G401 (cell line): ENCODE data around the gene CP. TPM values are rescaled to one million over a fixed set of nuclear protein-coding genes. Genes with fewer than 3 reads are reported as not detected.
"Not testable (repeated sequence)": the region's sequence is repeated elsewhere in the genome, so short reads cannot be mapped to it uniquely, and the experiment has no call there.

Experiments
- DNase-seq: peaks from one replicate; pipeline ENCODE4 v3.0.0-alpha.2; 2015; ENCODE audit warnings: low spot score
- in situ Hi-C: cut with HindIII; loops from 2 replicates; pipeline ENCODE4 v1.10.0; 2016; ENCODE audit warnings: low sequenced_read_pairs, mixed read lengths
- total RNA-seq: library from RNA; depleted of rRNA; stranded (reverse); fragments of >200 nt; shearing (Covaris generic); gene quantifications from 2 replicates; pipeline ENCODE4 v1.2.3, GENCODE V29; 2014

The CP gene
- total RNA-seq, 1 experiment from 2014 or later: 119 TPM

DNA sequence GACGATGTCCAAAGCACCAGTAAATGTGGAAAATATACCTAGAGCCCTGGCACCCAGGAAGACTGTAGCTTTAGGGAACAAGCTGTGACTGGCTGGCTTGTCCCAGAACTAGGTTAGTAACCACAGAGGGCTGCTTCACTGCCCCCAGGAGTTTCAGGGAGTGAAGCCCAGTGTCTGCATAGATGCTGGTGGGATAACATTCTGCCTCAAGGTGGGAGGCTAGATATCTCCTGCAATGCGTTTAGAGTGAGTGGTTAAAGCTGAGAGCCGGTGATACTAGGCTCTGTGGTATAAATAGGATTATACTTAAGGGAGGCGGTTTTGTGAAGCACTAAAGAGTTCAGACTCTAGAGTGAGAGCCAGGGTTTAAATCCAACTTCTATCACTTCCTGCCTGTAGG, 11.7 kb upstream of the CP start:
- in situ Hi-C loops: no loop called here
- DNase-seq: no peak

DNA sequence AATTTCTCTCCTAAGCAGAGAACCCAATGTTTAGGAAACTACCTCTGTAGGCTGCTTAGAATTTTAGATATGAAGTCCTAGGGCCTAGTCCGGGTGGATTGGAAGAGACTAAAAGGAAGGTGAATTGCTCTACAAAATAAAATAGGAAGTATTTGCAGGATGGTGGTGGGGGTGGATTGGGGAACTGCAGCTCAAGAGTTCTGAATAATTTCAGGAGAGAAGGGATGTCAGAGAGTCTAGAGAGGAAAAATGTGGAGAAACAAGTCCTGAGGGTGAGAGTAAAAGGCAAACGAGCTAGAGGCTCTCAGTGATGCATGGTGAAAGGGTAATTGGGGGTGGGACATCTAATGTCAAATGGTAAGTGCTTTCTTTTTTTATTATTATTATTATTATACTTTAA, 10.2 kb upstream of the CP start:
- in situ Hi-C loops: no loop called here
- no peak for DNase-seq

DNA sequence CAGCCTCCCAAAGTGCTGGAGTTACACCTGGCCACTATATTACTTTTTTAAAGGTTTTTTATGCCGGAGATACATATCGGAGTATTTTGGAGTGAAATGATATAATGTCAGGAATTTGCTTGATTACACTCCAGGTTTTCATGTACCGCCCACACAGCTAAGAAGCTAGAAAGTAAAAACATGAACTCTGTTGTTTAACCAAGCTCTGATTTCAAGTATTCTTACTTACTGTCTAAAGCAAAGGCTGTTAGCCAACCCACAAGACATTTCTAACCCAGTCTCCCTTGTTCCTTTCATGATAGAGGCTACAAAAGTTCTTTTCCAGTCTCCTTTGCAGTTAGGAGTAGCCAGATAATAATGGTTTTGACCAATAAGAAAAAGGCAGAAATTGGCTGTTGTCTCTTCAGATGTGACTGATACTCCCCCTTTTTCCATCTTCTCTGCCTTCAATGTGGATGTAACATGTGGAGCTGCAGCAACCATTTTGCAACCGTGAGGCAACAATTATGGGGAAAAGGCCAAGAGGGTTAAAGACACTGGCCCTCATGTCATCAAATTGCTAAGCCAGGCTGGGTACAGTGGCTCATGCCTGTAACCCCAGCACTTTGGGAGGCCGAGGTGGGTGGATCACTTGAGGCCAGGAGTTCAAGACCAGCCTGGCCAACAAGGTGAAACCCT, 6.1 kb upstream of the CP start:
- in situ Hi-C loops: no loop called here
- no peak for DNase-seq

DNA sequence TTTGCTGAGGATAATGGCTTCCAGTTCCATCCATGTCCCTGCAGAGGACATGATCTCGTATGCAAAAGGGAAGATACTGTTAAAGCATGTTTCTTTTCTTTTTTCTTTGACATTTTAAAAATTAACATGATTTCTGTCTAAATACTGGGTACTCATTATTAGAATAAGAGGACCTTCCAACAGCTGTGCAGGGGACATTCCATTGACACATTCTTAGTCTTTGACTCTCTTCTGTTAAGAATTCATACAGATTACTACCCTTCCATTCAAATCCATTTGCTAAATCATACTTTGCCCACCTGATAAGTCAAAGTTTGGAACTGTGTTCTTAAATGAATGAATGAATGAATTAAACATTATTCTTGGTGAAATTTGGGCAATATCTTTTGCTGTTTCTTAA, 5.1 kb upstream of the CP start:
- in situ Hi-C loops: no loop called here
- DNase-seq: no peak

DNA sequence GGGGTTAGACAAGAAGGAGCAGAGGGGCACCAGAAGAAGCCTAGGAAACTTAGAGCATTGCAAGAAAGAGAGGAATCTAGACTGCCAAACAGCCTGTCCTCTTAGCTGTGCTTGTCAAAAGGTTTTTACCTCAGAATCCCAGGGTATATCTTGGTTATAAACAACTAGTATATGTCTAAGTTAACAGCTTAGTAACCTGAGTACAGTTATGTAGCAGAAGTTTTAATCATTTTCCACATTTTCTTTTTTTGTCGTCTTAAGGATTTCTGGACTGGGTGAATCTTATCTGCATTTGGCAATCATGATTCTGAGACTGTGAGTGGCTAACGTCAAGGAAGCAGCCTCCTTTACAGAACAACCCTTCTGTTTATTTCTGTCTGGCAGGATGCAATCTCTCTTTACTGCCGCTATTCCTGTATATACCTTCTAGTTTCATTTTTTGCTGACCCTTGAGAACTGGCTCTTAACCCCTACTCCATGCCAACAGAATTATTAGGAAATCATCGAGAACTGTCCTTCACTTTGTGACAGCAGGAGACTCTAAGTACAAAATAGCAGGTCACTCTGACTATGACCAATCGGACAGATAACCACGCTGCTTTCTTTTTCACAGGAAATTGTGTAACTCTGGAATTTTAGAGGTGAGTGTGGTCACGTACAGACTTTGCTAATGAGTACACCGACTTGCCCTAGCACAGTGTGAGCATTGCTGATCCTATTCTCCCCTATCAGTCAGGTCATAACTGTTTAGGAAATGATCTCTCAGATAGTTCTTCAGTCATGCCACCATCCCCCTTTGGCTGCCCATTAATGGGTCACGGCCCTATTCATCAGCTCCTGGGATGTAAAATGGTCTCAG, 3.3 kb upstream of the CP start:
- peak; percentile 73 for DNase-seq
- in situ Hi-C loops: no loop called here

DNA sequence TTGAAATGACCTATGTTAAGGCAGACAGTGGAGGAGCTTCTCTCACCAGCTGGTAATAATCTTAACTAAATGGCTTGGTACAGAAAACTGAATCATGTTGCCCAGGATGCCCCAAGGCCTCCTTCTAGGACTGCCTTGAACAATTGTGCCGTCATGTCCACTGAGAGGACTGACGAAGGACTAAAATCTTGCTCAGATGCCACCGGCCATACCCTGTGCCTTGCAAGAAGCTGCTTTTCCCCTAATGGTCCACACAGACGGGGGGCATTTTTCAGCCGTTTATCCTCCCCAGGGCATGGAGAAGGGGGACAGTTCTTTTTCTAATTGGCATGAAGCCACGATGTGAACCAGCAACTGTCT, 1.8 kb upstream of the CP start:
- in situ Hi-C loops: no loop called here
- DNase-seq: no peak

DNA sequence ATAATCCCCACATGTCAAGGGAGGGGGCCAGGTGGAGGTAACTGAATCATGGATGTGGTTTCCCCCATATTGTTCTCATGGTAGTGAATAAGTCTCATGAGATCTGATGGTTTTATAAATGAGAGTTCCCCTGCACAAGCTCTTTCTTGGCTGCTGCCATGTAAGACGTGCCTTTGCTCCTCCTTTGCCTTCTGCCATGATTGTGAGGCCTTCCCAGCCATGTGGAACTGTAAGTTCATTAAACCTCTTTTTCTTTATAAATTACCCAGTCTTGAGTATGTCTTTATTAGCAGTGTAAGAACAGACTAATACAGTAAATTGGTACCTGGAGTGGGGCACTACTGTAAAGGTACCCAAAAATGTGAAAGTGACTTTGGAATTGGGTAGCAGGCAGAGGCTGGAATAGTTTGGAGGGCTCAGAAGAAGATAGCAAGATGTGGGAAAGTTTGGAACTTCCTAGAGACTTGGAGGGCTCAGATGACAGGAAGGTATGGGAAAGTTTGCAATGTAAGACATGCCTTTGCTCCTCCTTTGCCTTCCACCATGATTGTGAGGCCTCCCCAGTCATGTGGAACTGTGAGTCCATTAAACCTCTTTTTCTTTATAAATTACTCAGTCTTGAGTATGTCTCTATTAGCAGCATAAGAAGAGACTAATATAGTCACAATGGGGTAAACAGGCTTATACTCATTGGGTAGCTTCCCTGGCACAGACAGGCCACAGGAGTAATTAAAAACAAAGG, 2.1 kb downstream of the CP start:
- in situ Hi-C loops, DNase-seq: not testable (repeated sequence)

DNA sequence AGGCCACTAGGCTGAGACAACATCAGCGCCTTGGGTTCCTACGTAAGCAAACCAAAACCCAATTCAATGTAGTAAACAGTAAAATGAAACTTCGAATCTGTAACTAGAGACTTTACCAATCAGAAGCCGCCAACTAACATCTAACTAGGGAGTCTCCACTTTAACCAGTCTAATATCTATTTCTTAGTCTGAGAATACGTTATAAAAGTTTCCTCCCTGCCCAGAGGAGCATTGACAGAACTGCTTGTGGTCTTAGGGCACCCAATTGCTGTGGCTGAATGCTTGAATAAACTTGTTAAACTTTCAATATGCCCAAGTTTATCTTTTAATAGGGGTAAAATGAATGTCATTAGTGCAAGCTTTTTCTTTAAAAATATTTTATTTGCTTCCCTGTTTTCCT, 4.3 kb downstream of the CP start:
- in situ Hi-C loops: no loop called here
- no peak for DNase-seq

DNA sequence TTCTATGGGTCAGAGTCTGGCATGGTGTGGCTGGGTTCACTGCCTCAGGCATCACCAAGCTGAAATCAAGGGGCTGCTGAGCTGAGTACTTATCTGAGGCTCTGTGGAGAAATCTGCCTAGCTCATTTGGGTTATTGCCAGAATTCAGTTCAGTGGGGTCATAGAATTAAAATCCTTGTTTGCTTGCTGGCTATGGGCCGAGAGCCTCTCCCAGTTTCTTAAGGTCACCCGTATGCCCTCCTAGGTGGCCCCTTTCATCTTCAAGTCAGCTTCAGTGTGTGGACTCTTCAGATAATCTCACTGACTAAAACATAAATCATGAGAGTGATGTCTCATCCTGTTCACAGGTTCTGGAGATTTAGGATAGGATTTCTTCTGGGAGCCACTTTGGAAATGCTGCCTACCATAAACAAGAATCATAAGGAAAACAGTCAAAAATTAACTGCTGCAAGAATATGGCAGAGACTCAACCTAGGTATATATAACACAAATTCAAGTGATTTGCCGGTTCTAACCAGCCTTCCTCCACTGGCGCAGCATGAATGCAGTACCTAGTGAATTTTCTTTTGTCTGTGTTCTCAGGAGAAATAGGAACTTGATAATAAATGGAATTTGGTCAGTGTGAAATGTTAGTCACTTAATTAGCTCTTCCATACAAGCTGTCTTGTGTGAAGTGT, 5.3 kb downstream of the CP start:
- no peak for DNase-seq
- in situ Hi-C loops: no loop called here

DNA sequence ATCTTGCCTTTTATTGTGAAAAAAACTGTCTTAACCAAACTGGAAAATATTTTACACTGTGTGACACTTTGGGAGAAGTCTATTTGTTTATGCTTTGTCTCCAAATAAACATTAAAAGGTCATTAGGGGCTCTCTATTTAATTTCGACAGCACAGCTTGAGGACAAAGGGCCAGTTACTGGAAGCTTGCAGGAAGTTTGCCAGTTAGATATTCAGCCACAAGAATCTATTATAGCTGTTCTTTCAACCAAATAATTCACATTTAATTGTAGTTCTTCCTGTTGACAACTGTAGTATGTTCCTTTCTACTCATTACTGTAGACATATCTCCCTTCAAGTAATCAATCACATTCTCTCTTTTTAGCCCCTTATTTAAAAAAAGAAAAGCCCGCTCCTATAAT, 6.1 kb downstream of the CP start:
- in situ Hi-C loops: no loop called here
- no peak for DNase-seq

DNA sequence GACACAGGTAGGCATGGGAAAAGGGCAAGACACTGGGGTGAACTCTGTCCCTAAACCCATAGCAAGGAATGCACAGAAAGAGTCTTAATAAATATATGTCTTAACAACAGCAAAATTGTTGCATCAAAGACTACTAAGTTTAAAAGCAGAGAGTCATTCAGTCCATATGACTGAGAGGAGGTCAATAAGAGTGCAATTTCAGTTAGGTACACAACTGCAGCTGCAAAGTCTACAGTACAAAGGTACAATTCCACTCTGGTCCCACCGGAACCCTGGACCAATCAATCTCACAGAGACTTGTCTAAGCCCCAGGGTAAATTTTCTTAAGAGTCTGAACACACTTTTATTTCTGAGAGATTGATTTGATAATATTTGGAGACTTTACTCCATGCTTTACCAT, 6.9 kb downstream of the CP start:
- in situ Hi-C loops: no loop called here

DNA sequence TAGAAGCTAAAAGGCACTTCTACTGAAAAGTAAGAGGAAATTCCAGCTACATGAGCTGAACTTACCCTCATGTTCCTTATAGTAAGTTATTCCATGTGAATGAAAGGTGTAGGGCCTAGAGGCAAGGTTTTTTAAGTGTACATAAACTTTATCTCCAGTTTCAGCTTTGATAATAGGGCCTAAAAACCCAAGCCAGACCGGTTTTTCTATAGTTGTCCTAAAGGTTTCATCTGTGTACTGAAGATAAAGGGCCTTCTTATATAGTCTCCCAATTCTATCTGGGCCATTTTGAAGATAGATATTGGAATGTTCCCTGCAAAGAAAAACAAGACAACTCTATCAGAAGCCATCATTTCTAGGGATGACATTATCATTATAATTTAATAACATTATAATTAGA, 9.2 kb downstream of the CP start:
- in situ Hi-C loops: no loop called here
- DNase-seq: no peak

More for the DNA sequence above, 6.9 kb downstream of the CP start:
- no peak for DNase-seq

DNA sequence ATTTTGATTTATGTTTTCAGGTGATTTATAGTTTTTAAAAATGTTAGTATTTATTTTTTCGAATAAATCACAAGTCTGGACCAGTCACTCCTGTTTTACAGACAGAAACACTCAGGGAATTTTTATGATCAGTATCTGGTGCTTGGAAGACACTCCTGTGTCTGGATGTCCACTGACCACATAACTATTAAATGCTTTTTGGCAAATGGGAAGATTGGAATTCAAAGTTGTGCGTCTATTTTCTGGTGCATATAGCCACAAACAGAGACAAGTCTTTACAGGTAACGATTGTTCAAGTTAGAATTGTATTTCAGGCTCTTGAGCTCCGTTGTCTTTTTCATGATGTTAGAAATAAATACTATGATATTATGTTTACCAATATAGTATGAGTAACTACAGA, 12.2 kb downstream of the CP start:
- DNase-seq: no peak
- in situ Hi-C loops: no loop called here

DNA sequence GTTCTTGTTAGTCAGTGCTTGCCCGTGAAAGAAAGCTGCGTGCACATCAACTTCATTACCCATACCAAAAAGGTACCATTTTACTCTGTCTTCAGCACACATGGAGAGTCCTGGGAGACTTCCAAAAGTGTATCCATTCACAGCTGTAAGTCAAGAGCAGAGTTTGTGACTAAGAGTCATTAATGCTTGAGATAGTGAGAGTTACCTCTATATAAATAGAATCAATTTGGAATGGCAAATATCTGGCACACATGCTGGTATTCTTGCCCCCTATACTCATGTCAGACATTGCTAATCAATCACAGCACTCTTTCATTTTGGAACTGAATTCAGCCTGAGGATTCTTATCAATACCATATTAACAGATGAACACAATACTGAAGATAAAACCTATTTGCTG, 14.2 kb downstream of the CP start:
- DNase-seq: no peak
- in situ Hi-C loops: no loop called here

DNA sequence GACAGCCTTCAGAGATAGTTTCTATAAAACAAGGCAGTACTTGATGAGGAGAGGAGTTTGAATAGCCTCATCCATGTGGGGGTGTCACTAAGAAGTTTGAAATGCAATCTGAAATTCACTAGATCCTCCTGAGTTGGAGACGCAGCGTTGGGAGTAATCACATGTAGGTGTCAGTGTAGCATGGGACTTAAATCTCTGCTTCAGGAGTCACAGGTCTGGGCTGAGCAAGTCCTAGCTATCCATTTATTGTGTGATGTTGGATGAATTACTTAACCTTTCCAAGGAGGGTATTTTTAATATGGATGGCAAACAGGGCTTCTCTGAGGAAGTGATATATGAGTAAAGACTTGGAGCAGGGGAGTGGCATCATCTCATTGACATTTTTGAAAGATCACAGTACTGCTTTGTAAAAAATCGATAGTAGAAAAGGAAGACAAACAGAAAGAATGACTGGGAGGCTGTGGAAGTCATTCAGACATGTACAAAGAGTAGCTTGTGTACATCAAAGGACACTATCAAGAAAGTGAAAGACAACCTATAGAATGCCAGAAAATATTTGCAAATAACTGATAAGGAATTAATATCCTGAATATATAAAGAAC, 17.1 kb downstream of the CP start:
- no peak for DNase-seq
- in situ Hi-C loops: no loop called here

DNA sequence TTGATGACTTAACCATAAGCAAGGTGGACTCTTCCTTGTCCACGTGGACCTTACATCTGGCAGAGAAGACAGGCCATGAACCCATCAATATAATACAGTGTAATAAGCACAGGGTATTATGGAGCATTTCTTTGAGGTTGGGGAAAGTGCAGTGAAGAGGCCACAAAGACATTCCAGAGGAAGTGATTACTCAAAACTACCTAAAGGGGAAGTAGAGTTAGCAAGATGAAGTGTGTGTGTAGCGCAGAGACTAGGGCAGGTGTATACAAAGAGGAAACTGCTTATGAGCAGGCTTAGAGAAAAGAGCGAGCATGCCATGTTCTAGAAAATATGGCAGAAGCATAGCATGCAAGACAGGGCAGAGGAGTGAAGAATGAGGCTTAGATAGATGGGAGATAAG, 17.9 kb downstream of the CP start:
- DNase-seq: no peak
- in situ Hi-C loops: no loop called here

DNA sequence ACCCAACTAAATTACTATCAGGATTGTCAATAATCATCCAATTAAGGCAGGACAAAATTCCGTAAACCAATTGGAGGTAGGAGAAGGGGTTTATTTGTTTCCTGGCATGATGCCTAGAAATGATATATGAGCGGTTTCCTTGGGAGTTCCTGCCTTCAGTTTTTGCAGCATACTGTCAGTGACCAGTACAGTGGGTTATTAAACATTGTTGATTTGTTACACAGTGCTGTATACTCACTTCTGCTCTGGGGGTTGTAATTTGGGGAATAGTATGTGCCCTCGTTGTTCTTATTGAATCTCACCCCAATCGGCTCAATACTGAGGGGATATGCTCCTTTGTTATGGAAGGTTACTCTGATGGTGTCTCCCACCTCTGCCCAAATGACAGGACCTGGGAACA, 22.2 kb downstream of the CP start:
- in situ Hi-C loops: no loop called here
- DNase-seq: no peak

DNA sequence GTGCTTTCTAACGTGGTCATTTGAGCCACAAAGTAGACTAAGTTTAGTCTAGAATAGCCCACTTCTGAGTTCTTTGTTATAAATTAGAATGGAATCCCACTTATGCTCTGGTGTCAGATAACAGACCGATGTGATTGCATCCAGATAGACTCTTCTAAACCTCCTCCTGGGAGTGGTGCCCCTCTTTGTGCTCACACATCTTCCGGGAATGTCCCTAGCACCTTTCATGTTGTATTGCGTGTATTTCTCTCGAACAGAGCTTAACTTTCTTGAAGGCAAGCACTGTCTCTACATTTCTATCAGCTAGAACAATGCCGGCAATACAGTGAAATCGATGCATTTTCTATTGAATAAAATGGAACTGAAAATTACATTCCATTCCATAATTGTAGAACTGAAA, 23.0 kb downstream of the CP start:
- in situ Hi-C loops: no loop called here
- DNase-seq: no peak

DNA sequence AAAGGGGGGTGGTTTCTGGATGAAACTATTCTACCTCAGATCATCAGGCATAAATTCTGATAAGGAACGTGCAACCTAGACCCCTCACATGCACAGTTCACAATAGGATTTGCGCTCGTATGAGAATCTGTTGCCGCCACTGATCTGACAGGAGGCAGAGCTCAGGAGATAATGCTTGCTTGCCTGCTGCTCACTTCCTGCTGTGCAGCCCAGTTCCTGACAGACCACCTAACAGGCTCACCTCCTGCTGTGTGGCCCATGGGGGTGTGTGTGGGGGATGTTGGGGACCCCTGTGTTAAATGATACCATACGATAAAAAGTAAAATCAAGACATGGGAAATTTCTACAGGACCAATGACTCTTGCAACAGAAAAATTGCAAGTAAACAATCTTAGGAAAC, 24.0 kb downstream of the CP start:
- no peak for DNase-seq
- in situ Hi-C loops: no loop called here
